NCI-H460 (cell line): ENCODE results near the gene PLXNB1. TPM values are rescaled to one million over a fixed set of nuclear protein-coding genes. Genes with fewer than 3 reads are reported as not detected.

Source experiments
- DNase-seq: peaks from one replicate; pipeline ENCODE4 v3.0.0-alpha.2; 2016; ENCODE audit warnings: low read depth; ENCODE audit errors: extremely low read depth
- small RNA-seq, 2 experiments: library from RNA; depleted of rRNA; stranded (forward); fragments of <200 nt; gene quantifications; one replicate each; pipeline ENCODE3, GENCODE V24; 2014
- total RNA-seq: library from RNA; depleted of rRNA; stranded (reverse); fragments of >200 nt; shearing (Covaris generic); gene quantifications from 2 replicates; pipeline ENCODE4 v1.2.3, GENCODE V29; 2014; rRNA removed

PLXNB1 gene
- total RNA-seq, 1 experiment from 2014 or later = 5.6 TPM

DNA sequence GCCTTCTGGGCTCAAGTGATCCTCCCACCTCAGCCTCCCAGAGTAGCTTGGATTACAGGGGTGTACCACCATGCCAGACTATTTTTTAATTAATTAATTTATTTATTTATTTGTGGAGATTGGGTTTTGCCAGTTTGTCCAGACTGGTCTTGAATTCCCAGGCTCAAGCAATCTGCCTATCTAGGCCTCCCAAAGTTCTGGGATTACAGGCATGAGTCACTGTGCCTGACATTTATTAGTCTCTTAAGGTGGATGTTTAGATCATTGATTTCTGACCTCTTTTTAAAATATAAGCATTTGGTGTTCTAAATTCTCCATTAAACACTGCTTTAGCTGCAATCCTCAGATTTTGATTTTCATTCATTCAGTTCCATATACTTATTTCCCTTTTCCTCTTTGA lies 42.3 kb downstream of the PLXNB1 start:
- no peak for DNase-seq

DNA sequence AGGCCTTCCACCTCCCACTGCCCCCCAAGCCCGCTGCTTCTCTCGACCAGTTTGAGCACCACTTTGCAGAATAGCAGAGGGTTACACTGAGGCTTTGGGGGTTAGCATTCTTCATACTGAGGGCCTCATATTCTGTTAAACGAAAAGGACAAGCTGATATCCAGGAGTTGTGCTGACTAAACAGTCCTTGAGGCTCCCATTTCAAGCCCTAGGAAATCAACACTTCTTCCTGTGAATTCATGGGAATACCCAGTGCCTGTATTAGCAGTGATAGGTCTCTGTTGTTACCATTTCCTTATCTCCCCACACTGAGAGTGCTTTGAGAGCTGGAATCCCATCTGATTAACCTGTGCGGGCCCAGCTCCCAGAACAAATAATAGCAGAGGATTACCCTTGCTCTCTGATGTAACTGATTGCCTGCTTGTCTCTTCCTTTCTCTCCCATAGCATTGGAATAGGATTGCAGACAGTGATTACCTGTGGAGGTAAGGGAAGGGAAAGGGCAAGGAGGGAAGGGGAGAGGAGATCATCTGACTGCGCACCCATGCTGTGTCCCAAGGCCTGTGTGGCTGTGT lies 56.9 kb downstream of the PLXNB1 start:
- no peak for DNase-seq

DNA sequence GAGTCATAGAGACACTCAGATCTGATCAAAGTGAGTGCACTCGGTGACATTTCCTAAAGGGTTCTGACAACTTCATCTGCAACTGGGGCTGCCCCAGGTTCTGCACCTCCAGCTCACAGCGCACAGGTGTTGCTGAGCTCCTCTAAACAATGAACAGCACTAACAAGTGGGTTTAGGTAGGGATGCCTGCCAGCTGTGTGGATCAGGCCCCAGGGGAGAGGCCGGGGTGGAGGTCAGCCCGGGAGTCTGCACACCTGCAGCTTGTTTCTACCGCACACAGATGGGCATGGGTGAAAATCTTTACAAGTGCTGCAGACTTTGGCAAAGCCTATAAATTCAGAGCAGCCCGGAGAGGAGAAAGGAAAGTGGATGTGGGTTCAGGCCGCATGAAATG lies 57.5 kb downstream of the PLXNB1 start:
- no peak for DNase-seq

DNA sequence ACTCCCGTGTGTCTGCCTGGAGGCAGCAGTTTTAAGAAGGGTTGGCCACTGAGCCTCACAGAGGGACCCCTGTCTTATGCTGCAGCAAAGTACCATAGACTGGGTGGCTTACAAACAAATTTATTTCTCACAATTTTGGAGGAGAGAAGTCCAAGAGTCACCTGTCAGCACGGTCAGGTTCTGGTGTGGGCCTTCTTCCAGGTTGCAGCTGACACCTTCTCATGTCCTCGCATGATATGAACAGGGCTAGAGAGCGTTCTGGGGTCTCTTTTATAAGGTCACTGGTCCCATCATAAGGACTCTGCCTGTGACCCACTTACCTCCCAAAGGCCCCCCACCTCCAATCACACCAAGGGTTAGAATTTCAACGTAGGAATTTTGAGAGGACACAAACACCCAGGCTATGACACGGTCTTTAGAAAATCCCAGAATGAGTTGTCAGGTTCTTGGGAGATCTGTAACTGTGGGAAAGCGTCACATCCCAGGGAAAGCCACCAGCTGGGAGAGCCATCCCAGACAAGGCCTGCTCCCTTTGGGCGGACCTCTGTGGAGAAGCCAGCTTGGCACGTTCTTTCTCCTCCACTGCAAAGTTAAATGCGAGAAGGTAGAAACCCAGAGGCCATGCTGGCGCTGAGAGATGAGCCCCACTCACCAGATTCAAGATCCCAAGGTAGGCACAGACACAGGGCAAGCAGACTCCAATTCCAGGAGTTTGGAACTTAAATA lies 58.1 kb downstream of the PLXNB1 start, which contains the start of gene FBXW12:
Gene FBXW12, plus strand, starts transcription at position 569 of the 726 bp plus-strand sequence. CDS start 549 bp downstream, outside the sequence.
- DNase-seq = no peak

DNA sequence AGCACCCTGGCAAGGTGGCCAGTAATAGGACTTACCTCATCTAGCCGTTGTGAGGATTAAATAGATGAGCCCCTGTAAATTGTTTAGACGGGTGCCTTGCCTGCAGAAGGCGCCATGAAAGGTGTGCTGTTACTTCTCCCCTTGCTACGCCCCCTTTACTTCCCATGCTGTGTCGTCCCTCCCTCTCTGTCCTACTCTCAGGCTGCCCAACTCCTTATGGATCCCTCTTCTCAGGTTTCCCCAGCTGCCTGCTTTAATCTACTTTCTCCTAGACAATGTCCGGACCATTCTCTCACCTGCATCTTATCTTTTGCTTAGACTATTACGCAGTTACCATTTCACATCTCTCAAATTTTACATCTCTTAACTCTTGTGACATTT lies 59.6 kb downstream of the PLXNB1 start:
- no peak for DNase-seq

DNA sequence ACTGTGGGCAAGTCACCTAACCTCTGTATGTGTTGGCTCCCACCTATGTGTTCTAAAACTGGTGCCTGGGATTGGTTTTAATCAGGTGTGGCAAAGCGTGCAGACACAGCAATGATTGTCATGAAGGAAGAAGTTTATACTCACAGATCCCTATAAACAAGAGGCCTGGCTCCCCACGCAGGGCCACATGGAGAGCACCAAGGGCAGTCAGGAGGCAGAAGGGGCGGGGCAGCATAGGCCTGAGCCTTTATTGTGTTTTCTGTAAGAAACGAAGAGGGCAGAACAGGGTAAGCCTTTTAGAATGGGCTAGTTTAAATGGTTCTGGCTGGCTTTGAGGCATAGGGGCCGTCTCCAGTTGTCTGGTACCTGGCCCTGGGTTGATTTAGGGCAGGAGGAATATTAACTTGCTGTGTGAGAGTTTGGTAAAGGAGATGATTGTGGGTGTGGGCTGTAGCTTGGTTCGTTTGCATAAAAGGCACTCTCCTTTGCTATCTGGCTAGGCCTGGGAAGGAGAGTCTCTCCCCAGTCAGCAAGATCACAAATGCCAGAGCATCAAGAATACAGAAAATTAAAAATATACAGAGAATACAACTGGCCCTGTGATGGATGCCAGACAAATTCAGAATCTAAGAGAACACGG lies 60.1 kb downstream of the PLXNB1 start:
- no peak for DNase-seq

DNA sequence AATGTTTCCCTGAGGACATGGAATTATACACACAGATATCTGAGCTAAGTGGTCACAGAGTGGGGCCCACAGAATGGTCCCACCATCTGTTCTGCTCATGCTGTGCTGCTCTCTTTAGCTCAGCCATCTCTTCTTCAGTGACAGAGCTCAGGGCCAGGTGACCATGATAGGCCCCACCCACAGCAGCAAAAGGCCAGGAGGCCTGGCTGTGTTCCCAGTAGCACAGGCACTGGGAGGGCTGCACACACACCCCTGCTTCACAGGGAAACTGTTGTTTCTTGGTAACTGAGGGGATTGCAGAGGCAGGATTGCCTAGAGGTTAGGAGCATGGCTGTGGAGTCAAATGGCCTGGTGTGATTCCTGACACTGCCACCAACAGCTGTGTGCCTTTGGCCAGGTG lies 62.7 kb downstream of the PLXNB1 start:
- no peak for DNase-seq

DNA sequence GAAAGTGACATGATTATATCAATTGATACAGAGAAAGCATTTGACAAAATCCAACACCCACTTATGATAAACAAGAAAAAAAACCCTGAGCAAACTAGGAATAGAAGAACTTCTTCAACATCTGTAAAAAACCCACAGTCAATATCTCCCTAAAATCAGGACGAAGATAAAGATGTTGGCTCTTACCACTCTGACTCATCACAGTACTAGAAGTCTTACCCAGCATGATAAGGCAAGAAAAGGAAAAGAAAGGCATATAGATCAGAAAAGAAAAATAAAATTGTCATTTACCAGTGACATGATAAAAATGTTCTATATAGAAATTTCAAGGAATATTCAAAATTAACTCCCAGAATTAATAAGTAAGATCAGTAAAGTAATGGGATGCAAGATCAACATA lies 65.0 kb downstream of the PLXNB1 start:
- DNase-seq = no peak

DNA sequence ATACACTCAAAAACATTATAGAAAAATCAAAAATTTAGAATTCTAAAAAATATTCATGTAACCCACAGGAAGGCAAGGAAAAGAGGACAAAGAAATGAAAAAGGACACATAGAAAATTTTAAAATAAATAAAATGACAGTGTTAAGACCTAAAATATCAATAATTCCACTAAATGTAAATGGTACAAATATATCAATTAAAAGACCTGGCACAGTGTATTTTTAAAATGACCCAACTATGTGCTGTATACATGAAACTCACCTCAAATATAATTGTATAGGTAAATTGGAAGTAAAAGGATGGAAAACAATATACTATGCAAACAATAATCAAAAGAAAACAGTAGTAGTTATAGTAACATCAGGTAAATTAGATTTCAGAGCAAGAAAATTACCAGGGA lies 68.0 kb downstream of the PLXNB1 start:
- no peak for DNase-seq

DNA sequence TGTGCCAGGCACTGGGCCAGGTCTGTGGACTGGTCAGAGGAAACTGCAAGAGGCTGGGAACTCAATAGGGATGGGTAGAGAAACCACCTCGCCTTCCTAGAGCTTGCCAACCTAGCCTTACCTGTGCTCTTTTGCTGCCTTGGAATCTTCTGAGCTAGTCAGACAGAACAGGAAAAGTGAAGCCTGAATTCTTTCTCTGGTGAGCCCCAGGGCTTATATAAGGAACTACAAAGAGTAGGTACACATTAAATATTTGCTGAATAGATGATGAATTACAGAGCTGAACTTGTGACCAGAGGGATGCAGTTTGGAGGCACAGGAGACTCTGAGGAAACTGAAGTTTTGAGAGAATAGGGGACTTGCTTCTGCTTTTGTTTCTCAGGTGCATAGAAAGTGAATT lies 73.5 kb downstream of the PLXNB1 start:
- no peak for DNase-seq

DNA sequence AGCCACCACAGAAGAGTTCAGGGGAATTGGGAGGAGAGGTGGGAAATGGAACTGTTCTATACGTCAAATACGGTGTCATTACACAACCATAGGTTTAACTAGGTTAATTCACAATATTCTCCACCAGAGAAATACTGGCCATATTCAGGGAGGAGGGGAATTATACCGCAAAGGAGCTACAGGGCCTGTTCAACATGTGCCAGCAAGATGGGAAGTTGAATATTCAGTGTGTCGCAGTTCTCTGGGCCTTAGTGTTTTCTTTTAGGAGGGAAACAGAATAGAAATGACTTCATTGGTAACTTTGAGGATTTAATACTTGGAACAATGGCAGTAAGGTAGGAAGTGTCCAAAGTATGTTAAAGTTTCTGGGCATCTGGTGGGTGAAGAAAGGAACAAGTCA lies 75.9 kb downstream of the PLXNB1 start:
- DNase-seq = no peak

Small RNA genes within 50 kb of the gene (small RNA-seq; reads per million reads assigned to genes)
- 0 reads per million in 2 experiments for gene RN7SL321P

Other genes starting within 250 kb of the PLXNB1 start
- gene CDC25A, start 241.7 kb downstream of the PLXNB1 start, total RNA-seq = 10.3 and 12.6 TPM in 2 replicates
- not detected in 2 replicates for gene CAMP, start 206.6 kb downstream of the PLXNB1 start, total RNA-seq
- 4.3 and 4.7 TPM in 2 replicates for gene ZNF589, start 189.0 kb downstream of the PLXNB1 start, total RNA-seq
- 20.6 and 24.5 TPM in 2 replicates for gene NME6, start 128.7 kb downstream of the PLXNB1 start, total RNA-seq
- not detected in 2 replicates for gene SPINK8, start 96.4 kb downstream of the PLXNB1 start, total RNA-seq
- gene FBXW12, start 57.9 kb downstream of the PLXNB1 start, total RNA-seq = not detected in 2 replicates
- gene CCDC51, start 10.0 kb upstream of the PLXNB1 start, total RNA-seq = 16.2 and 20.5 TPM in 2 replicates
- 392 and 447 TPM in 2 replicates for gene TMA7, start 10.2 kb upstream of the PLXNB1 start, total RNA-seq
- 5.6 and 5.9 TPM in 2 replicates for gene ATRIP, start 16.7 kb upstream of the PLXNB1 start, total RNA-seq
- 124 and 139 TPM in 2 replicates for gene SHISA5, start 74.1 kb upstream of the PLXNB1 start, total RNA-seq
- 5.7 and 6.8 TPM in 2 replicates for gene PFKFB4, start 126.7 kb upstream of the PLXNB1 start, total RNA-seq
- gene UCN2, start 133.7 kb upstream of the PLXNB1 start, total RNA-seq = not detected in 2 replicates
- 0.63 and 4.2 TPM in 2 replicates for gene COL7A1, start 165.2 kb upstream of the PLXNB1 start, total RNA-seq
- 193 and 196 TPM in 2 replicates for gene UQCRC1, start 179.6 kb upstream of the PLXNB1 start, total RNA-seq
- gene TMEM89, start 191.7 kb upstream of the PLXNB1 start, total RNA-seq = not detected in 2 replicates
- 7.7 and 9.4 TPM in 2 replicates for gene SLC26A6, start 205.4 kb upstream of the PLXNB1 start, total RNA-seq
- gene CELSR3, start 232.8 kb upstream of the PLXNB1 start, total RNA-seq = 0.79 and 1.4 TPM in 2 replicates